ENCODE measurements around the gene ESD.

ESD gene

DNA sequence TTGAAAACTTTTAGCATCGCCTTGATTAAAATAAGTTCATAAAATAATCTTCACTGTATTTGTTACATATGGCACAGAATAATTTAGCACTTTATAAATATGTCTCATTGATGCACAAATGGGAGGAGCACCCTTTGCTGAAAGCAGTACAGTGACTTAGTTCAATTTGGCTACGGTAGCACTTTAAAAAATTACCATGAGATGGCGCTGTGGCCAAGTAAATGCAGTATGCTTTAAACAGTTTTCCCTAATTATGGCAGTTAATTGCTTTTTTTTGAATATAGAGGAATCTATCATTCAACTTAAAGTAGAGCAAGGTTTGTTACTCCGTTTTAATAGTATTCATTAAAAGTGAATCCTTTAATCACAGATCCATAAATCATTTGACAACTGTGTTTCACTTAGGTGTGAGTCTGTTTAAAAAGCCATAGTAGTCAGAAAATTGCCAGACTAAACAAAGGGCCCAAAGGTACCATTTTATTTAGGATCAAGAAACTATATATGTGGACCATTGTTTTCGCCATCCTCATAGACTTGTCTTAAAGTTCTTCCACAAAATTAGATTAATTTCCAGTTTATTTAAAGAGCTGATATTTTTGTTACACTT, 34.7 kb upstream of the ESD start:
- POLR2A ChIA-PET: no interaction called here
- CTCF ChIA-PET: interaction anchor here (0.7 to 2.5 kb wide), 30 partner anchors 9 to 1938 kb away, joined by 3 to 12 read pairs (median 3); no protein-coding TSS in a partner anchor
- peak; percentile 73 for TF ChIP-seq CTCF (IDR thresholded peaks at IDR 0.05; ENCODE audit: control extremely low read depth, extremely low read depth, low read depth, missing control alignments)
- peak; percentile 17 for DNase-seq (ENCODE audit: extremely low spot score)

DNA sequence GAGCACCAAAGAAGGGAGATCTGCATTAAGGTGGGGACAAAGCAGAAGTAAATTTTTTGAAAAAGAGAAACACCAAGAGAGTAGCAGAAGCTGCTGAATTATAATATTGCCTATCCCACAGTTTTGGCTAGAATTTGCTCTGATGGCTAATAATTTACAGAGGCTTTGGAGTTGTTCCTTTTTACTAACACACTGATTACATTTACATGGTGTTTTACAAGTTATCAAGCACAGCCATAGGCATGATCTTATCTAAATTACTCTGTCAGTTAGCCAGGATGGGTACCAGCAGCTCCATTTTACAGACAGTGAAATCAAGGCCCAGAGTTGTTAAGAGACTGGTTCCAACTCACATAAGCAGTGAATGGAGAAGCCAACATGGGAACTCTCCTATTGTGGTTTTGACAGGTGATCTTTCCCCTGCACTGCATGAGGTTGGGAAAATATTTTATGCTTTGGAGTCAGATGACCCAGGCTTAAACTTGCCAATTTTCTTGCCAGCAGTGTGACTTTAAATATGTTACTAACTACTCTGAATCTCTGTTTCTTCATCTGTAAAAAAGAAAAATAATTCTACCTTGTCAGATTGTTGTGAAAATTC, 33.5 kb upstream of the ESD start:
- DNase-seq (ENCODE audit: extremely low spot score): no peak
- POLR2A ChIA-PET: no interaction called here
- CTCF ChIA-PET: interaction anchor here (0.7 to 2.5 kb wide), 22 partner anchors 9 to 1939 kb away, joined by 3 to 12 read pairs (median 4); no protein-coding TSS in a partner anchor
- TF ChIP-seq CTCF (IDR thresholded peaks at IDR 0.05; ENCODE audit: control extremely low read depth, extremely low read depth, low read depth, missing control alignments): no peak

GRCh38 chr13:46822551-46822950, 25.6 kb upstream of the ESD start:
- TF ChIP-seq CTCF (IDR thresholded peaks at IDR 0.05; ENCODE audit: control extremely low read depth, extremely low read depth, low read depth, missing control alignments): no peak
- ChIA-PET POLR2A (no interaction called here), CTCF (interaction anchor here (1.0 kb wide), 1 partner anchor 72 kb away, joined by 3 read pairs; no protein-coding TSS in a partner anchor)
- DNase-seq (ENCODE audit: extremely low spot score): no peak

- DNase-seq (ENCODE audit: extremely low spot score): no peak
- ChIA-PET POLR2A (no interaction called here), CTCF (no interaction called here)
- no peak for TF ChIP-seq CTCF (IDR thresholded peaks at IDR 0.05; ENCODE audit: control extremely low read depth, extremely low read depth, low read depth, missing control alignments)
Observed at GRCh38 chr13:46817838-46818476, 21.0 kb upstream of the ESD start.

- no peak for DNase-seq (ENCODE audit: extremely low spot score)
- POLR2A ChIA-PET: no interaction called here
- no peak for TF ChIP-seq CTCF (IDR thresholded peaks at IDR 0.05; ENCODE audit: control extremely low read depth, extremely low read depth, low read depth, missing control alignments)
- CTCF ChIA-PET: interaction anchor here (2.0 to 2.4 kb wide), 2 partner anchors 8 to 14 kb away, joined by 11 to 12 read pairs; no protein-coding TSS in a partner anchor
Observed at GRCh38 chr13:46817095-46817494, 20.1 kb upstream of the ESD start.

DNA sequence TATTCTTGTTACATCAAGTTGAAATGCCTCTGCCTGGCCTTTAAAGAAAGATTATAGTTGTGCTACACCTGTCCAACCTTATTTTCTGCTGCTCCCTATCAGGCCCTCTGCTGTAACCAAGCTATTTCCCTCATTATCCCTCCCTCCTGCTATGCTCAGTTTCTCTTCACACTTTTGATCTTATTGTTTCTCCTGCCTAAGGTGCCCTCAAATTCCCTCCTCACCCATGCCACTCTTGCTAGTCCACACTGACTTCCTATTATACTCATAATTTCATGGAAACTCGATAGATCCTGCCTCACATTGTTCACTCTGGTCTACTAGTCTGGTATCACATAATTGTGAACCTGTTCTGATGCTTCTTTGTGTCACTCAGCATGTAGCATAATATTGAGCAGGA, 19.4 kb upstream of the ESD start:
- no peak for DNase-seq (ENCODE audit: extremely low spot score)
- POLR2A ChIA-PET: no interaction called here
- CTCF ChIA-PET: interaction anchor here (1.4 to 2.4 kb wide), 5 partner anchors 9 to 1279 kb away, joined by 3 to 12 read pairs (median 9); partner anchors contain the start of gene MED4
- TF ChIP-seq CTCF (IDR thresholded peaks at IDR 0.05; ENCODE audit: control extremely low read depth, extremely low read depth, low read depth, missing control alignments): no peak

Data from GM10248 (cell line).